ENCODE data around the gene IGFBP4. TPM values are rescaled to one million over a fixed set of nuclear protein-coding genes. Genes with fewer than 3 reads are reported as not detected.

IGFBP4 gene
- total and polyA plus RNA-seq, 2 of the 4 experiments (the other 2 are of a cell fraction): 308 to 1,187 TPM

GRCh38 chr17:40418428-40418706, 24.9 kb upstream of the IGFBP4 start (continued):
- TF ChIP-seq CEBPB (IDR thresholded peaks at IDR 0.05; ENCODE audit: low read depth, low read length): no peak
- no peak for TF ChIP-seq BHLHE40 (IDR thresholded peaks at IDR 0.05; ENCODE audit: low read depth, low read length)
- TF ChIP-seq POLR2A (IDR thresholded peaks at IDR 0.05; ENCODE audit: low read depth, low read length): no peak
- no peak for TF ChIP-seq RAD21 (IDR thresholded peaks at IDR 0.05; ENCODE audit: low read length)
- TF ChIP-seq NFE2L2 (IDR thresholded peaks at IDR 0.05; ENCODE audit: low read depth, low read length): no peak

GRCh38 chr17:40419559-40420331, 23.5 kb upstream of the IGFBP4 start:
- Histone ChIP-seq H3K79me1 (ENCODE audit: low read depth in 1 of 2, low read length in 2 of 2) (peaks cover 6 to 7% of the 10 kb centered on the region in 2 experiments; a peak in 3 of 4 replicates), H3K4me1 (ENCODE audit: control insufficient read depth, insufficient read depth, low read length) (no peaks in the 10 kb centered on the region), H3K56ac (ENCODE audit: extremely low read depth, insufficient read depth, low read length) (no peak overlapping the region), H2BK120ac (ENCODE audit: low read depth, low read length) (no peak overlapping the region; the same call in 1 of the 2 replicates), H2AFZ (replicated peaks; ENCODE audit: low read length, poor library complexity) (no peak overlapping the region), H3K4ac (ENCODE audit: low read depth, low read length) (no peak overlapping the region), H2BK20ac (ENCODE audit: low read depth, low read length) (no peak overlapping the region), H3K9me1 (ENCODE audit: insufficient read depth, low read length) (no peaks in the 10 kb centered on the region), H3K9ac (ENCODE audit: low read depth, low read length) (no peak overlapping the region), H2AK9ac (replicated peaks; ENCODE audit: low read depth, low read length, poor library complexity) (peak overlapping the region; percentile 75), H4K20me1 (ENCODE audit: insufficient read depth, low read length) (no peaks in the 10 kb centered on the region), H4K8ac (ENCODE audit: low read depth in 2 of 2, low read length in 2 of 2) (peak overlapping the region in 1 of 2 experiments; percentile 43; a peak in 1 of 4 replicates), H4K5ac (ENCODE audit: low read depth, low read length) (no peak overlapping the region), H4K91ac (ENCODE audit: insufficient read depth, low read depth, low read length) (no peak overlapping the region), H3K27me3 (ENCODE audit: control insufficient read depth, insufficient read depth, low read length) (no peaks in the 10 kb centered on the region), H3K23ac (ENCODE audit: low read depth, low read length) (no peak overlapping the region), H2AK5ac (ENCODE audit: low read depth, low read length) (peak overlapping the region; percentile 53; the same call in 1 of the 2 replicates), H3K36me3 (ENCODE audit: control insufficient read depth, insufficient read depth, low read length) (no peaks in the 10 kb centered on the region), H3K14ac (replicated peaks; ENCODE audit: low read depth, low read length) (no peak overlapping the region), H3K4me2 (ENCODE audit: low read depth, low read length) (no peak overlapping the region), H3K27ac (ENCODE audit: insufficient read depth, low read length) (no peak overlapping the region), H3K4me3 (ENCODE audit: insufficient read depth, low read depth, low read length) (no peak overlapping the region), H3K9me3 (ENCODE audit: control insufficient read depth, insufficient read depth, low read length) (no peaks in the 10 kb centered on the region), H2BK5ac (ENCODE audit: low read depth, low read length, poor library complexity, severe bottlenecking) (no peak overlapping the region), H3K18ac (ENCODE audit: low read depth, low read length) (no peak overlapping the region), H2BK15ac (ENCODE audit: low read depth, low read length) (no peak overlapping the region)
- intact Hi-C loops (cut with micrococcal nuclease): no loop called here
- WGBS, 2 experiments (ENCODE audit: extremely low coverage in 2 of 2, insufficient read length in 1 of 2): 46% methylated on average over 3 of the region's 11 CpGs; no CpG with 5 or more reads in 1 of the 2 experiments
- dilution Hi-C loops (cut with HindIII; ENCODE audit: low sequenced_read_pairs, unreplicated experiment): no loop called here
- DNase-seq: no peak
- no TSS peak for BruUV-seq (replicated peaks)
- ChIA-PET CTCF (no interaction called here), POLR2A (ENCODE audit: unreplicated experiment) (no interaction called here)
- in situ Hi-C loops (cut with MboI; ENCODE audit: low sequenced_read_pairs): no loop called here
- no peak for TF ChIP-seq RFX5 (IDR thresholded peaks at IDR 0.05; ENCODE audit: low read depth, low read length)
- TF ChIP-seq RCOR1 (IDR thresholded peaks at IDR 0.05; ENCODE audit: insufficient replicate concordance, low read length): no peak
- no peak for TF ChIP-seq CHD1 (IDR thresholded peaks at IDR 0.05; ENCODE audit: low read depth, low read length)
- no peak for TF ChIP-seq CTCF (conservative IDR thresholded peaks at IDR 0.05; ENCODE audit: low read depth, low read length)
- TF ChIP-seq RAD21 (IDR thresholded peaks at IDR 0.05; ENCODE audit: low read length): no peak
- ATAC-seq (ENCODE audit: low read depth): no peak
